ENCODE data around the gene PNPO. TPM values are rescaled to one million over a fixed set of nuclear protein-coding genes. Genes with fewer than 3 reads are reported as not detected.

PNPO gene
- total and polyA plus RNA-seq, 2 of the 13 experiments (the other 11 are each of a cell fraction or from before 2014, with no cell fraction given) = 47.9 to 63.3 TPM

DNA sequence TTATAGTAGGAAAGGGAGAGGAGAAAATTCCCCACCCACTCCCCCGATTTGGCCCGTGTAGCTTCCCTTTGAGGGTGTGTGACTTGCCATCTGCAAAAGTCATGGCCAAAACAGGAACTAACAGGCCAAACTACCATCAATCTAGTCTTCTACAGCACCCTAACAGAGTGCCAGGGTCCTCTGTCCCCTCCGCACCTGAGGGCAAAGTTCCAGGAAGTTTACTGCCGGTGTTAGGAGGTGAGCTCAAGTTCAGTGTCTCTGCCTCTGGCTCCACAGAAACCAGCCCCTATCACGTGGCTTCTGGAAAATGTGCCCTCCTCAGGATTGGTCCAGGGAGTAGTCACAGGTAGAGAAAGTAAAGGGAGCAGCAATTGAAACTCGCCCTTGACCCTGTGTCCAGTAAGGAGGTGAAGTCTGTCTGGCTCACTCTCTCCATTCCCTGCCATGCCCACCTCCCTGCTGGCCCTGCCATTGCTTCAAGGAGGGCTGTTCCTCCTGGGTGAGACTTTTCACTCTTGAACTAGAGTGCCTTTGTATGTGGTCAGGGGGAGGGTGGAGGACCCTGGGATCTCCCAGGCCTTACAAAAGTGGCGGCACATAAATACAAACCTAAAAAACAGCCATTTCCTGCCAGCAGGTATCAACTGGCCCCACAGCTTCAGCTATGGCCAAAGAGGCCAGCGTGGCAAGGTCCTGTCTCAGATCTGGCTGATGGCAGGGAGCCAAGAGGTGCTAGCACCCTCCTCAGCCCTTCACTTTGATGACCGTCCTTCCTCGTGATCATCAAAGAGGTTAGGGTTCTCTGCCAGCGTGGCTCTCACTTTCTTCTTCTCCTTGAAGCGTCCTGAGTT lies 11.0 kb downstream of the PNPO start (continued):
- TF ChIP-seq, protein P1, sequence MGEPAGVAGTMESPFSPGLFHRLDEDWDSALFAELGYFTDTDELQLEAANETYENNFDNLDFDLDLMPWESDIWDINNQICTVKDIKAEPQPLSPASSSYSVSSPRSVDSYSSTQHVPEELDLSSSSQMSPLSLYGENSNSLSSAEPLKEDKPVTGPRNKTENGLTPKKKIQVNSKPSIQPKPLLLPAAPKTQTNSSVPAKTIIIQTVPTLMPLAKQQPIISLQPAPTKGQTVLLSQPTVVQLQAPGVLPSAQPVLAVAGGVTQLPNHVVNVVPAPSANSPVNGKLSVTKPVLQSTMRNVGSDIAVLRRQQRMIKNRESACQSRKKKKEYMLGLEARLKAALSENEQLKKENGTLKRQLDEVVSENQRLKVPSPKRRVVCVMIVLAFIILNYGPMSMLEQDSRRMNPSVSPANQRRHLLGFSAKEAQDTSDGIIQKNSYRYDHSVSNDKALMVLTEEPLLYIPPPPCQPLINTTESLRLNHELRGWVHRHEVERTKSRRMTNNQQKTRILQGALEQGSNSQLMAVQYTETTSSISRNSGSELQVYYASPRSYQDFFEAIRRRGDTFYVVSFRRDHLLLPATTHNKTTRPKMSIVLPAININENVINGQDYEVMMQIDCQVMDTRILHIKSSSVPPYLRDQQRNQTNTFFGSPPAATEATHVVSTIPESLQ (CRISPR knock-in tag; conservative IDR thresholded peaks at IDR 0.05) = no peak
- TF ChIP-seq ATM (IDR thresholded peaks at IDR 0.05; ENCODE audit: borderline replicate concordance) (no peak), ZNF383 (CRISPR knock-in tag; IDR thresholded peaks at IDR 0.05; ENCODE audit: borderline replicate concordance) (no peak), IKZF4 (CRISPR knock-in tag; IDR thresholded peaks at IDR 0.05; ENCODE audit: borderline replicate concordance, low read depth, not compliant biosample characterization) (no peak), ONECUT2 (CRISPR knock-in tag; IDR thresholded peaks at IDR 0.05) (no peak), ZNF766 (CRISPR knock-in tag; IDR thresholded peaks at IDR 0.05; ENCODE audit: borderline replicate concordance) (peak; percentile 87; the same call in 1 of the 2 replicates), GATA4 (IDR thresholded peaks at IDR 0.05; ENCODE audit: borderline replicate concordance, low read depth) (no peak), YY1 (IDR thresholded peaks at IDR 0.05; ENCODE audit: insufficient read depth, insufficient replicate concordance, low read depth, low read length) (no peak), ISL2 (CRISPR knock-in tag; IDR thresholded peaks at IDR 0.05) (peak; percentile 60), JUND (CRISPR knock-in tag; IDR thresholded peaks at IDR 0.05) (no peak), ZNF24 (IDR thresholded peaks at IDR 0.05) (no peak), ZBTB1 (CRISPR knock-in tag; IDR thresholded peaks at IDR 0.05; ENCODE audit: borderline replicate concordance) (no peak), ZNF17 (CRISPR knock-in tag; IDR thresholded peaks at IDR 0.05) (no peak)
- TF ChIP-seq, protein P2, sequence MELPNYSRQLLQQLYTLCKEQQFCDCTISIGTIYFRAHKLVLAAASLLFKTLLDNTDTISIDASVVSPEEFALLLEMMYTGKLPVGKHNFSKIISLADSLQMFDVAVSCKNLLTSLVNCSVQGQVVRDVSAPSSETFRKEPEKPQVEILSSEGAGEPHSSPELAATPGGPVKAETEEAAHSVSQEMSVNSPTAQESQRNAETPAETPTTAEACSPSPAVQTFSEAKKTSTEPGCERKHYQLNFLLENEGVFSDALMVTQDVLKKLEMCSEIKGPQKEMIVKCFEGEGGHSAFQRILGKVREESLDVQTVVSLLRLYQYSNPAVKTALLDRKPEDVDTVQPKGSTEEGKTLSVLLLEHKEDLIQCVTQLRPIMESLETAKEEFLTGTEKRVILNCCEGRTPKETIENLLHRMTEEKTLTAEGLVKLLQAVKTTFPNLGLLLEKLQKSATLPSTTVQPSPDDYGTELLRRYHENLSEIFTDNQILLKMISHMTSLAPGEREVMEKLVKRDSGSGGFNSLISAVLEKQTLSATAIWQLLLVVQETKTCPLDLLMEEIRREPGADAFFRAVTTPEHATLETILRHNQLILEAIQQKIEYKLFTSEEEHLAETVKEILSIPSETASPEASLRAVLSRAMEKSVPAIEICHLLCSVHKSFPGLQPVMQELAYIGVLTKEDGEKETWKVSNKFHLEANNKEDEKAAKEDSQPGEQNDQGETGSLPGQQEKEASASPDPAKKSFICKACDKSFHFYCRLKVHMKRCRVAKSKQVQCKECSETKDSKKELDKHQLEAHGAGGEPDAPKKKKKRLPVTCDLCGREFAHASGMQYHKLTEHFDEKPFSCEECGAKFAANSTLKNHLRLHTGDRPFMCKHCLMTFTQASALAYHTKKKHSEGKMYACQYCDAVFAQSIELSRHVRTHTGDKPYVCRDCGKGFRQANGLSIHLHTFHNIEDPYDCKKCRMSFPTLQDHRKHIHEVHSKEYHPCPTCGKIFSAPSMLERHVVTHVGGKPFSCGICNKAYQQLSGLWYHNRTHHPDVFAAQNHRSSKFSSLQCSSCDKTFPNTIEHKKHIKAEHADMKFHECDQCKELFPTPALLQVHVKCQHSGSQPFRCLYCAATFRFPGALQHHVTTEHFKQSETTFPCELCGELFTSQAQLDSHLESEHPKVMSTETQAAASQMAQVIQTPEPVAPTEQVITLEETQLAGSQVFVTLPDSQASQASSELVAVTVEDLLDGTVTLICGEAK (IDR thresholded peaks at IDR 0.05) = no peak
- TF ChIP-seq, protein P2 (CRISPR knock-in tag; IDR thresholded peaks at IDR 0.05) = no peak
- TF ChIP-seq, protein P3, sequence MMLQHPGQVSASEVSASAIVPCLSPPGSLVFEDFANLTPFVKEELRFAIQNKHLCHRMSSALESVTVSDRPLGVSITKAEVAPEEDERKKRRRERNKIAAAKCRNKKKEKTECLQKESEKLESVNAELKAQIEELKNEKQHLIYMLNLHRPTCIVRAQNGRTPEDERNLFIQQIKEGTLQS (CRISPR knock-in tag; IDR thresholded peaks at IDR 0.05) = no peak
- TF ChIP-seq, protein P4, sequence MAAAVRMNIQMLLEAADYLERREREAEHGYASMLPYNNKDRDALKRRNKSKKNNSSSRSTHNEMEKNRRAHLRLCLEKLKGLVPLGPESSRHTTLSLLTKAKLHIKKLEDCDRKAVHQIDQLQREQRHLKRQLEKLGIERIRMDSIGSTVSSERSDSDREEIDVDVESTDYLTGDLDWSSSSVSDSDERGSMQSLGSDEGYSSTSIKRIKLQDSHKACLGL (CRISPR knock-in tag; IDR thresholded peaks at IDR 0.05) = no peak
